HG03460 (cell line): ENCODE data around the gene SCAANT1.

ENCODE experiments used
- ATAC-seq: cut with Tn5 transposase; IDR thresholded peaks from one replicate; pipeline ENCODE4 v1.9.1; 2021; ENCODE audit not compliant: unreplicated experiment

SCAANT1 gene

DNA sequence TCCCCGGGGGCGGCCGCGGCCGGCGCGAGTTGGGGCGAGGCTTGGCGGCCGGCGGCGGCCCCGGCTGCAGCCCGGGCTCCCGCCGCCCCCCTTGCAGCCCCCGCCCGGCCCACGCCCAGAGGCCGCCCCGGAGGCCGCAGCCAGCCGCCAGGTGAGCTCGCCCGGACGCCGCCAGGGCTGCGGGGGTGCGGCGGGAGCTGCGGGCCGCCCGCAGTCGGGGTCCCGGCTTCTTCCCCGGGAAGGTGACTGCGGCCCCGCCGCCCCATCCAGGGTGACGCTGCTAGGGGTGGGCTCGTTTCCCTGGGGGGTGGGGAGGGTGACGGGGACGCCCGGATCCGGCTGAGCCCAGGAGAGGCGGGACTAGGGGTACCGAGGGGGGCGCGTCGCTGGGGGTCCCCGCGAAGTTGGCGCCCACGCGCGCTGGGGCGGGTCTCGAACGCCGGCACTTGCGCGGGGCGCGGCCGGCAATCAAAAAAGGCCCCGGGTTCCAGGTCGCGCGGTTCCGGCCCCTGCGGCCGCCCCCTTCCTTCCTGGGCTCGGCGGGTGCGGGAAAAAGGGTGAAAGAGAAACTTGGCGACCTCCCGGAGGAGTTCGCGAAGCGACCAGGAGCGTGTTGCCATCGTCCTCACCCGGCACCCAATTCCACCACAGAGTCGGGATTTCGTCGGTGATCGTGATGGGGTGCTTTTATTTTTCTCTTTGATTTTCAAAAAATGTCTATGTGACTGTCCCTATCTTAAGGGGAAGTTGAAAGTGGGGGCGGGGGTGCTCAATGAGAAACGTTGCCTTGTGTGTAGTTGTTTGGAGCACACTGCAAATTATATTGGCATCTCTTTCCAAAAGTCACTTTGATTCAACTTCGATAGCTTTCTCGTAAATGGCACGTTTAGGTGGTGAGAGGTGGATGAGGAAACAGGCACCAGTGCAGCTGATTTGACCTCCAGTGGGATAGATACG is 47.9 kb downstream of the SCAANT1 start:
- ATAC-seq, result peak; percentile 43

GRCh38 chr3:63863150-63864007 is 48.8 kb downstream of the SCAANT1 start, which contains the start of the genes ATXN7 and THOC7:
Gene ATXN7 (plus strand): TSS chr3:63863867. CDS start chr3:63912599, 48,732 bp downstream.
Gene THOC7 (minus strand): TSS chr3:63863805. CDS start chr3:63863790, 15 bp downstream.
- ATAC-seq, result peak; percentile 68

GRCh38 chr3:63862804-63863149 is 49.4 kb downstream of the SCAANT1 start:
- ATAC-seq, result no peak
